Ishikawa (cell line): Measurements from ENCODE around the gene DST.

Source experiments
- CEBPB ChIP-seq: IDR thresholded peaks from 2 replicates; pipeline ENCODE4 v1.6.1; 2012
- CREB1 ChIP-seq: IDR thresholded peaks from 2 replicates; pipeline ENCODE4 v1.6.1; 2012; ENCODE audit warnings: low read depth
- EGR1 ChIP-seq: IDR thresholded peaks from 2 replicates; pipeline ENCODE4 v1.6.1; 2012
- EP300 ChIP-seq: IDR thresholded peaks from 2 replicates; pipeline ENCODE4 v1.6.1; 2012; ENCODE audit warnings: borderline replicate concordance
- FOXM1 ChIP-seq: IDR thresholded peaks from 2 replicates; pipeline ENCODE4 v1.6.1; 2012; ENCODE audit warnings: low read depth, borderline replicate concordance
- NFIC ChIP-seq: IDR thresholded peaks from 2 replicates; pipeline ENCODE4 v1.6.1; 2012
- RAD21 ChIP-seq: IDR thresholded peaks from 2 replicates; pipeline ENCODE4 v1.6.1; 2012; ENCODE audit warnings: low read depth
- TAF1 ChIP-seq: IDR thresholded peaks from 2 replicates; pipeline ENCODE4 v1.6.1; 2012; ENCODE audit warnings: low read depth, mild to moderate bottlenecking
- TCF12 ChIP-seq: IDR thresholded peaks from 2 replicates; pipeline ENCODE4 v1.6.1; 2012; ENCODE audit warnings: low read depth
- TEAD4 ChIP-seq: IDR thresholded peaks from 2 replicates; pipeline ENCODE4 v1.6.1; 2012
- YY1 ChIP-seq: IDR thresholded peaks from 2 replicates; pipeline ENCODE4 v1.6.1; 2012; ENCODE audit warnings: low read depth
- ZBTB7A ChIP-seq: IDR thresholded peaks from 2 replicates; pipeline ENCODE4 v1.6.1; 2012; ENCODE audit warnings: low read depth
- TF ChIP-seq, protein P1 (sequence below): IDR thresholded peaks from 2 replicates; pipeline ENCODE4 v1.6.1; 2012
- TF ChIP-seq, protein P2 (sequence below): IDR thresholded peaks from 2 replicates; pipeline ENCODE4 v1.6.1; 2012
- TF ChIP-seq, protein P3 (sequence below): IDR thresholded peaks from 2 replicates; pipeline ENCODE4 v1.6.1; 2012; ENCODE audit warnings: low read depth, mild to moderate bottlenecking

Gene DST

DNA sequence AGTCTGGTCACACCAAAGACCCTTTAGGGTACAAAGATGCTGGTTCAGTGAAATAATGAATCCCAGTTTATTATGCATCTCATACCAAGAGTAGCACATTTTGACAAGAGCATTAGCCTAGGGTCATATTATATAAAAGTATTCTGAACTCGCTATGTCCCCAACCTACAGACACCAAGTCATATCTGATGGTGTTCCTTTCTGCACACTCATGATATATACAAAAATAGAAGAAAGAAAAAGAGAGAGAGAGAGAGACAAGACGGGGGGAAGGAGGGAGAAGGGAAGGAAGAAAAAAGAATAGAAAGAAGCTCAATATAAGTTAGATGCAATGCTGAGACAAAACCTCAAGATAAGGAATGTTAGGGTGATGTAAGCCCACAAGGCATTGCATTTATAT, 131.1 kb downstream of the DST start:
- TF ChIP-seq NFIC, result no peak
- no peak for TF ChIP-seq ZBTB7A
- TF ChIP-seq, protein P1, sequence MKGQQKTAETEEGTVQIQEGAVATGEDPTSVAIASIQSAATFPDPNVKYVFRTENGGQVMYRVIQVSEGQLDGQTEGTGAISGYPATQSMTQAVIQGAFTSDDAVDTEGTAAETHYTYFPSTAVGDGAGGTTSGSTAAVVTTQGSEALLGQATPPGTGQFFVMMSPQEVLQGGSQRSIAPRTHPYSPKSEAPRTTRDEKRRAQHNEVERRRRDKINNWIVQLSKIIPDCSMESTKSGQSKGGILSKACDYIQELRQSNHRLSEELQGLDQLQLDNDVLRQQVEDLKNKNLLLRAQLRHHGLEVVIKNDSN, result no peak
- no peak for TF ChIP-seq RAD21
- no peak for TF ChIP-seq TCF12
- no peak for TF ChIP-seq TEAD4
- TF ChIP-seq YY1, result no peak

DNA sequence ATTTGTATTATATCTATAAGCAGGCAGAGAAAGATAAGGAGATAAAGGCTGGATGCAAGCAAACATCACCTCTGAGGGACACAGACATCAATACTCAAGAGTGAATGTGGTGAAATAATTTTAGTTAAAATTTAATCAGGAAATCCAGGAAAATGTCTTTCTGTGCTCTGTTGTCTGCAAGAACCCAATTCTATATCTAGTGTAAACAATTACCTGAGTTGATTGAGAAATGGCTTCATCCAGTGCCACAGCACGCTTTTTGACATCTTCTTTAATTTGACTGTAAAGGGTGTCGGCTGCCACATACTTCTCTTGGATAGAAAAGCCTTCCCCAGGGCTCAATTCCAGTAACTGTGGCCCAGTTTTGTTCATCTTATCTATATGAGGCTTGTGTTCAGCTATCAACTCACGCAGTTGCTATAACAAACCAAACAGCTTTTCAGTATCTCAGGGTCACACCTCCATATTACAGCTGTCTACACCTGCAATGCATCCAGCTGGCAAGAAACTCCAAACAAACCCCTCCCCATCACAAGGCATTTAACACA, 131.6 kb downstream of the DST start:
- no peak for TF ChIP-seq EP300
- no peak for TF ChIP-seq TEAD4
- no peak for TF ChIP-seq TCF12
- TF ChIP-seq ZBTB7A, result no peak
- no peak for TF ChIP-seq FOXM1
- no peak for TF ChIP-seq CEBPB
- TF ChIP-seq, protein P2, sequence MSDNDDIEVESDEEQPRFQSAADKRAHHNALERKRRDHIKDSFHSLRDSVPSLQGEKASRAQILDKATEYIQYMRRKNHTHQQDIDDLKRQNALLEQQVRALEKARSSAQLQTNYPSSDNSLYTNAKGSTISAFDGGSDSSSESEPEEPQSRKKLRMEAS, result no peak
- TF ChIP-seq, protein P1, result no peak
- TF ChIP-seq EGR1, result no peak
- no peak for TF ChIP-seq TAF1
- no peak for TF ChIP-seq CREB1
- TF ChIP-seq YY1, result no peak

DNA sequence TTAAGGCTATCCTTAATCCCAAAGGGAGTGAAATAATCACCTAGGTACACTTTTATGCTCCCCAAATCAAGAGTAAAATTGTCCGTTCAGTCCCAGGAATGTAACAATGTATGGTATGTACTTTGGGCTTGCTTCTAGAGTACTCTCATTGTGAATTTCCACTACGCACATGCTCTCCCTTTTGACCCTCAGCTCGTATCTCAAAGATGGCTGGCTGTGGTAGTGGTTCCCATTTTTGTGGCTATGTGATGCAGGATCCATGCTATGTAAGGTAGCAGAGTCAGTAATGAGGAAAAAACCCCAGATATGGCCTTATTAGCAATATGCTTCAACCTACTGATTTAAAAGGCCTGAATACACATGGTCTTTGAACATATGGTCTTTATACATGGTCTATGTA, 133.7 kb downstream of the DST start:
- TF ChIP-seq YY1 (no peak), CREB1 (no peak), NFIC (no peak), EP300 (no peak), CEBPB (no peak), EGR1 (no peak), TCF12 (no peak), RAD21 (no peak), TAF1 (no peak), ZBTB7A (no peak), TEAD4 (no peak), FOXM1 (no peak)
- TF ChIP-seq, protein P2, result no peak
- TF ChIP-seq, protein P1, result no peak
- TF ChIP-seq, protein P3, sequence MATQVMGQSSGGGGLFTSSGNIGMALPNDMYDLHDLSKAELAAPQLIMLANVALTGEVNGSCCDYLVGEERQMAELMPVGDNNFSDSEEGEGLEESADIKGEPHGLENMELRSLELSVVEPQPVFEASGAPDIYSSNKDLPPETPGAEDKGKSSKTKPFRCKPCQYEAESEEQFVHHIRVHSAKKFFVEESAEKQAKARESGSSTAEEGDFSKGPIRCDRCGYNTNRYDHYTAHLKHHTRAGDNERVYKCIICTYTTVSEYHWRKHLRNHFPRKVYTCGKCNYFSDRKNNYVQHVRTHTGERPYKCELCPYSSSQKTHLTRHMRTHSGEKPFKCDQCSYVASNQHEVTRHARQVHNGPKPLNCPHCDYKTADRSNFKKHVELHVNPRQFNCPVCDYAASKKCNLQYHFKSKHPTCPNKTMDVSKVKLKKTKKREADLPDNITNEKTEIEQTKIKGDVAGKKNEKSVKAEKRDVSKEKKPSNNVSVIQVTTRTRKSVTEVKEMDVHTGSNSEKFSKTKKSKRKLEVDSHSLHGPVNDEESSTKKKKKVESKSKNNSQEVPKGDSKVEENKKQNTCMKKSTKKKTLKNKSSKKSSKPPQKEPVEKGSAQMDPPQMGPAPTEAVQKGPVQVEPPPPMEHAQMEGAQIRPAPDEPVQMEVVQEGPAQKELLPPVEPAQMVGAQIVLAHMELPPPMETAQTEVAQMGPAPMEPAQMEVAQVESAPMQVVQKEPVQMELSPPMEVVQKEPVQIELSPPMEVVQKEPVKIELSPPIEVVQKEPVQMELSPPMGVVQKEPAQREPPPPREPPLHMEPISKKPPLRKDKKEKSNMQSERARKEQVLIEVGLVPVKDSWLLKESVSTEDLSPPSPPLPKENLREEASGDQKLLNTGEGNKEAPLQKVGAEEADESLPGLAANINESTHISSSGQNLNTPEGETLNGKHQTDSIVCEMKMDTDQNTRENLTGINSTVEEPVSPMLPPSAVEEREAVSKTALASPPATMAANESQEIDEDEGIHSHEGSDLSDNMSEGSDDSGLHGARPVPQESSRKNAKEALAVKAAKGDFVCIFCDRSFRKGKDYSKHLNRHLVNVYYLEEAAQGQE, result no peak

DNA sequence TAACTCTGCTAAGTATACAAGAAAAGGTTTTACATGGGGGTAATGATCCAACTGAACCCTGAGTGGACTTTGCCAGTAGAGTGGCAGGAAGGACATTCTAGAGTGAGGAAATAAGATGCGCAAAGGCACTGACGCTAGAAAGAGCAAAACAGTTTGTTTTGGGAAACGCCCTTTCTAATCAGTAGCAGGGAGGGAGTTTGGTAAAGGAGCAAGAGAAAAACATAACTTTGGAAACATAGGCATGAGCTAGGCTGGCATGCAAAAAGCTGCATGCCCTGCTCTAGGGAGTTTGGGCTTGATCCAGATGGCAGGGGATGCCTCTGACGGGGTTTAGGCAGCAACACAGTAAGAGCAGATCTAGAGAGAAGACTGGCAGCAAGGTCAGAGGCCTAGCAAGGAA, 135.2 kb downstream of the DST start:
- no peak for TF ChIP-seq NFIC
- TF ChIP-seq, protein P2, result no peak
- TF ChIP-seq, protein P1, result no peak
- TF ChIP-seq EGR1, result no peak
- no peak for TF ChIP-seq ZBTB7A
- TF ChIP-seq TCF12, result no peak
- TF ChIP-seq CREB1, result no peak
- TF ChIP-seq CEBPB, result no peak
- no peak for TF ChIP-seq TEAD4
- no peak for TF ChIP-seq FOXM1
- no peak for TF ChIP-seq EP300

DNA sequence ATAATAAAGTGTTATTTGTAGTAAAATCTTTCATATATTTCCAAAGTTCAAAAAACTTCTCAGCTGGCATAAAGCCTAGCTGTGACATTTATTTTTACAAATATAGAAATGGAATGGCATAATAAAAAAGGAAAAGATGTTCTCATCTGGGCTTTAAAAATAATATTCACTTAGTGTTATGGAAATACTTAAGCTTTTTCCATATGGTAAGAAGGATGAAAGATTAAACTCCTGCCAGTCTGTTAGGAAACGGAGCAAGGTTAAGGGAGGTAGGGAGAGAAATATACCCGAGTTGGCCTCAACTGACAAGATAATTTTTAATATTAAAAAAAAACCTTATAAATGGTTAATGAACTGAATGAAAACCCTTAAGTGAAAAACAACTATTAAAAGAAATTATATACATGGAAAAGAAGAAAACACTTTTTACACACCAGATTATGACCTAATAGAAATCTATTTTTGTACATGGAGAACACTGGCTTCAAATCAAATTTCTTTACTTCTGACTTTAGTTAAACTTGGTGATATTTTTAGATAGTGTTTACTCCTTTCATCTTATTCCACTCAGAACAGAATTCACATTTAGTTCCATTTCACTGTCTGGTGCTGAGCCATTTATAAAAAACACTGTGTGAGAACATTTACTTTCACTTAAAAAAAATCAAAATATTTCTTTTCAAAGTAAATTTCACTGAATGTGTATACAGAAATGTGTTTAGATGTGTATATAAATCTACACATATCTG, 137.0 kb downstream of the DST start:
- TF ChIP-seq CREB1, result no peak
- TF ChIP-seq EGR1, result no peak
- no peak for TF ChIP-seq ZBTB7A
- TF ChIP-seq YY1, result no peak
- no peak for TF ChIP-seq RAD21
- TF ChIP-seq TEAD4, result no peak
- no peak for TF ChIP-seq FOXM1
- TF ChIP-seq CEBPB, result no peak
- no peak for TF ChIP-seq TAF1
- no peak for TF ChIP-seq TCF12
- TF ChIP-seq, protein P2, result no peak
- TF ChIP-seq EP300, result no peak
- TF ChIP-seq, protein P3, result no peak
- TF ChIP-seq NFIC, result no peak
- TF ChIP-seq, protein P1, result no peak
